ENCODE data around the gene STX1A.

DNA sequence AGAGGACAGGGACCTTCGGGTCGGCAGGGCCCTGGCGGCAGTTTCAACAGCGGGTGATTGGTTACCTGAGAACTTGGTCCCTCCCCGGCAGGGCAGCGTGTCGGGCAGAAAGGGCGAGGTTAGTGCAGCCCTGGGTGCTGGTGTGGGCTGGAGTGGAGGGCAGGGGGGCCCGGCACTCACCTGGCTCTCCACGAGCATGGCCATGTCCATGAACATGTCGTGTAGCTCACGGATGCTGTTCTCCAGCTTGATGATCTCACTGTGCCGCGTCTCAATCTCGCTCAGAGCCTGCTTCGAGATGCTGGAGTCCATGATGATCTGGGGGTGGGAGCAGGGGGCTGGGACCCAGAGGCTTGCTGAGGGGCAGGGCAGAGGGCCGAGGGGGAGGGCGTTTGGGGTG, 16.8 kb downstream of the STX1A start:
- TF ChIP-seq, protein P1, sequence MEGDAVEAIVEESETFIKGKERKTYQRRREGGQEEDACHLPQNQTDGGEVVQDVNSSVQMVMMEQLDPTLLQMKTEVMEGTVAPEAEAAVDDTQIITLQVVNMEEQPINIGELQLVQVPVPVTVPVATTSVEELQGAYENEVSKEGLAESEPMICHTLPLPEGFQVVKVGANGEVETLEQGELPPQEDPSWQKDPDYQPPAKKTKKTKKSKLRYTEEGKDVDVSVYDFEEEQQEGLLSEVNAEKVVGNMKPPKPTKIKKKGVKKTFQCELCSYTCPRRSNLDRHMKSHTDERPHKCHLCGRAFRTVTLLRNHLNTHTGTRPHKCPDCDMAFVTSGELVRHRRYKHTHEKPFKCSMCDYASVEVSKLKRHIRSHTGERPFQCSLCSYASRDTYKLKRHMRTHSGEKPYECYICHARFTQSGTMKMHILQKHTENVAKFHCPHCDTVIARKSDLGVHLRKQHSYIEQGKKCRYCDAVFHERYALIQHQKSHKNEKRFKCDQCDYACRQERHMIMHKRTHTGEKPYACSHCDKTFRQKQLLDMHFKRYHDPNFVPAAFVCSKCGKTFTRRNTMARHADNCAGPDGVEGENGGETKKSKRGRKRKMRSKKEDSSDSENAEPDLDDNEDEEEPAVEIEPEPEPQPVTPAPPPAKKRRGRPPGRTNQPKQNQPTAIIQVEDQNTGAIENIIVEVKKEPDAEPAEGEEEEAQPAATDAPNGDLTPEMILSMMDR (IDR thresholded peaks at IDR 0.05) = no peak
- TF ChIP-seq EP300 (IDR thresholded peaks at IDR 0.05; ENCODE audit: low read depth) = no peak
- no peak for TF ChIP-seq POLR2AphosphoS5 (IDR thresholded peaks at IDR 0.05)
- TF ChIP-seq POLR2A (IDR thresholded peaks at IDR 0.05) = no peak
